Measurements from ENCODE around the gene STXBP4.

DNA sequence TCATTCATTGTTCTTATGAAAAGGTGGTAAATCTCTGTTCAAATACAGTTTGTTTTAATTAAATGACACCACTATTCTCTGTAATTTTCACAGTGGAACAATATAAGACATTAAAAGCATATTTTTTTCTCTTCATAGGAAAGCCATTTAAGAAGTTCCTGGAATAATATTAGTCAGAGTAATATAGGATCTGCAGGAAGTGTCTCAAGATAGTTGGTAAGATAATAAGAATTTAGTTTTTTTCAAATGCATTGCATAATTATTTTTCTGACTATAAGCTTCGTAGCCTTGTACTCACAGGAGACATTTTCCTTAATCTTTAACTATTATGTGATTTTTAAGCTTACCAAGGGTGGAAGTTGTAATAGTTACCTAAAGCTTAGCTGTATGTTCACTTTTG, 16.9 kb downstream of the STXBP4 start:
- TF ChIP-seq, protein P1, sequence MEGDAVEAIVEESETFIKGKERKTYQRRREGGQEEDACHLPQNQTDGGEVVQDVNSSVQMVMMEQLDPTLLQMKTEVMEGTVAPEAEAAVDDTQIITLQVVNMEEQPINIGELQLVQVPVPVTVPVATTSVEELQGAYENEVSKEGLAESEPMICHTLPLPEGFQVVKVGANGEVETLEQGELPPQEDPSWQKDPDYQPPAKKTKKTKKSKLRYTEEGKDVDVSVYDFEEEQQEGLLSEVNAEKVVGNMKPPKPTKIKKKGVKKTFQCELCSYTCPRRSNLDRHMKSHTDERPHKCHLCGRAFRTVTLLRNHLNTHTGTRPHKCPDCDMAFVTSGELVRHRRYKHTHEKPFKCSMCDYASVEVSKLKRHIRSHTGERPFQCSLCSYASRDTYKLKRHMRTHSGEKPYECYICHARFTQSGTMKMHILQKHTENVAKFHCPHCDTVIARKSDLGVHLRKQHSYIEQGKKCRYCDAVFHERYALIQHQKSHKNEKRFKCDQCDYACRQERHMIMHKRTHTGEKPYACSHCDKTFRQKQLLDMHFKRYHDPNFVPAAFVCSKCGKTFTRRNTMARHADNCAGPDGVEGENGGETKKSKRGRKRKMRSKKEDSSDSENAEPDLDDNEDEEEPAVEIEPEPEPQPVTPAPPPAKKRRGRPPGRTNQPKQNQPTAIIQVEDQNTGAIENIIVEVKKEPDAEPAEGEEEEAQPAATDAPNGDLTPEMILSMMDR (IDR thresholded peaks at IDR 0.05), result no peak
- no peak for TF ChIP-seq POLR2A (IDR thresholded peaks at IDR 0.05)

Measured in lower leg skin (tissue), 3 donors.